ENCODE measurements around the gene FAM174B. TPM values are rescaled to one million over a fixed set of nuclear protein-coding genes. Genes with fewer than 3 reads are reported as not detected.

The FAM174B gene
- total and polyA plus RNA-seq, 5 donors from 2014 or later, result 4.1 to 15.1 (median 11.3) TPM

DNA sequence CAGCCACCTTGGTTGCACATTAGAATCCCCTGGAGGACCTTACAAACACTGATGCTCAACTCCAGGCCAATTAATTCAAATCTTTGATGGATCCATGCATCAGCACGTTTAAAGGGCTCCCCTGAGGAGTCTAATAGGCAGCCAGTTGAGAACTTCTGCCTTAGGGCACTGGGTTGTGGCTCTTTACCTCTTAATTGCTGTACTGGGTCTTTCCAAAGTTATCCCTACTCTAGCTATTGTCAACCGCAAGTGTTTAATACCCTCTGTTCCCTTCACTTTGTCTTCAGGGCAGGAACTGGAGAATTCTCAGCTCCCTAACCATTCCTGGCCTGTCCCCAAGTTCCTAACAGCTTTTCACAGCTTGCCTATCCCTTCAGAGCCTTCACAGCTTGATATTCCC lies 15.0 kb upstream of the FAM174B start:
- Histone ChIP-seq H3K4me3 (ENCODE audit: low read depth, low read length) (no peak overlapping the region), H3K27me3 (ENCODE audit: control insufficient read depth, insufficient read depth, low read length) (no peaks in the 10 kb centered on the region), H3K27ac (ENCODE audit: insufficient read depth, low read length, poor library complexity, severe bottlenecking) (no peak overlapping the region), H3K36me3 (ENCODE audit: control insufficient read depth, insufficient read depth, low read length) (no peaks in the 10 kb centered on the region), H3K4me1 (ENCODE audit: control insufficient read depth, insufficient read depth, low read length, poor library complexity, severe bottlenecking) (no peaks in the 10 kb centered on the region), H3K9me3 (ENCODE audit: control insufficient read depth in 2 of 2, low read length in 2 of 2) (no peaks in the 10 kb centered on the region)
- Mint-ChIP-seq H3K27me3 (peaks cover 5% of the 10 kb centered on the region), H3K4me3 (no peak overlapping the region), H3K36me3 (no peaks in the 10 kb centered on the region), H3K9me3 (peaks cover 0 to 3% (median 0%) of the 10 kb centered on the region in 7 donors), H3K4me1 (no peaks in the 10 kb centered on the region), H3K27ac (no peak overlapping the region)
- DNase-seq, result no peak
- no peak for ATAC-seq (ENCODE audit: low read depth in 2 of 2)

DNA sequence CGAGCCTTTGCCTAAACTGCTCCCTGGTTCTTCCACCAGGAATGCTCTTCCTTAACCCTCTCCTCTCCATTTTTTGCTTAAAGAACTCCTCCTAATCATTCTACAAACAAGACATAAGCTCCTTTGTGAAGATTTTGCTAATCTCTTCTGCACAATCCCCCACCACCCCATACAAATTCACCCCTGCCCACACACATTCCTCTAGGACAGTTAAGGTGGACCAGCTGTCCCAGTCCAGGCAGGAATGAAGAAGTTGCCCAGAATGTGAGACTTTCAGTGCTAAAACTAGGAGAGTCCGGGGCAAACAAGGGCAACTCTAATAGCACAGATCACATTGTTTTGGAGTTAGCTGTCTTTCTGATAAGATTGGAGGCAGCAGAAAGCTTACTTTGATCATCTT lies 13.9 kb upstream of the FAM174B start:
- H3K4me1 ChIP-seq (ENCODE audit: control insufficient read depth, insufficient read depth, low read length, poor library complexity, severe bottlenecking), result no peaks in the 10 kb centered on the region
- H3K4me3 Mint-ChIP-seq, result no peak overlapping the region
- no peak overlapping the region for H3K27ac Mint-ChIP-seq
- H3K27me3 ChIP-seq (ENCODE audit: control insufficient read depth, insufficient read depth, low read length), result no peaks in the 10 kb centered on the region
- H3K36me3 ChIP-seq (ENCODE audit: control insufficient read depth, insufficient read depth, low read length), result no peaks in the 10 kb centered on the region
- no peak overlapping the region for H3K4me3 ChIP-seq (ENCODE audit: low read depth, low read length)
- no peak for ATAC-seq (ENCODE audit: low read depth in 2 of 2)
- H3K36me3 Mint-ChIP-seq, result no peaks in the 10 kb centered on the region
- H3K9me3 ChIP-seq (ENCODE audit: control insufficient read depth in 2 of 2, low read length in 2 of 2), result no peaks in the 10 kb centered on the region
- no peak for DNase-seq
- no peak overlapping the region for H3K27ac ChIP-seq (ENCODE audit: insufficient read depth, low read length, poor library complexity, severe bottlenecking)
- peaks cover 0 to 1% (median 0%) of the 10 kb centered on the region in 7 donors for H3K9me3 Mint-ChIP-seq
- H3K4me1 Mint-ChIP-seq, result no peaks in the 10 kb centered on the region
- H3K27me3 Mint-ChIP-seq, result peaks cover 5% of the 10 kb centered on the region

- no peaks in the 10 kb centered on the region for H3K4me1 Mint-ChIP-seq
- ATAC-seq (ENCODE audit: low read depth in 2 of 2), result no peak
- H3K27ac Mint-ChIP-seq, result no peak overlapping the region
- H3K27me3 Mint-ChIP-seq, result peaks cover 5% of the 10 kb centered on the region
- DNase-seq, result no peak
- H3K4me3 ChIP-seq (ENCODE audit: low read depth, low read length), result no peak overlapping the region
- H3K36me3 Mint-ChIP-seq, result no peaks in the 10 kb centered on the region
- H3K36me3 ChIP-seq (ENCODE audit: control insufficient read depth, insufficient read depth, low read length), result no peaks in the 10 kb centered on the region
- no peak overlapping the region for H3K4me3 Mint-ChIP-seq
- H3K9me3 ChIP-seq (ENCODE audit: control insufficient read depth in 2 of 2, low read length in 2 of 2), result no peaks in the 10 kb centered on the region
- no peaks in the 10 kb centered on the region for H3K27me3 ChIP-seq (ENCODE audit: control insufficient read depth, insufficient read depth, low read length)
- peaks cover 0 to 2% (median 0%) of the 10 kb centered on the region in 7 donors for H3K9me3 Mint-ChIP-seq
- H3K4me1 ChIP-seq (ENCODE audit: control insufficient read depth, insufficient read depth, low read length, poor library complexity, severe bottlenecking), result no peaks in the 10 kb centered on the region
- H3K27ac ChIP-seq (ENCODE audit: insufficient read depth, low read length, poor library complexity, severe bottlenecking), result no peak overlapping the region
Measured at GRCh38 chr15:92668620-92669019, 13.0 kb upstream of the FAM174B start.

GRCh38 chr15:92667970-92668485 lies 12.5 kb upstream of the FAM174B start:
- peaks cover 5% of the 10 kb centered on the region for H3K27me3 Mint-ChIP-seq
- no peak overlapping the region for H3K27ac Mint-ChIP-seq
- DNase-seq (no peak), ATAC-seq (ENCODE audit: low read depth in 2 of 2) (no peak)
- H3K9me3 Mint-ChIP-seq, result peaks cover 0 to 2% (median 0%) of the 10 kb centered on the region in 7 donors
- H3K4me3 Mint-ChIP-seq, result no peak overlapping the region
- no peaks in the 10 kb centered on the region for H3K9me3 ChIP-seq (ENCODE audit: control insufficient read depth in 2 of 2, low read length in 2 of 2)
- no peaks in the 10 kb centered on the region for H3K36me3 Mint-ChIP-seq
- H3K4me3 ChIP-seq (ENCODE audit: low read depth, low read length), result no peak overlapping the region
- no peaks in the 10 kb centered on the region for H3K36me3 ChIP-seq (ENCODE audit: control insufficient read depth, insufficient read depth, low read length)
- no peaks in the 10 kb centered on the region for H3K4me1 Mint-ChIP-seq
- peaks cover 3% of the 10 kb centered on the region for H3K27me3 ChIP-seq (ENCODE audit: control insufficient read depth, insufficient read depth, low read length)
- no peak overlapping the region for H3K27ac ChIP-seq (ENCODE audit: insufficient read depth, low read length, poor library complexity, severe bottlenecking)
- H3K4me1 ChIP-seq (ENCODE audit: control insufficient read depth, insufficient read depth, low read length, poor library complexity, severe bottlenecking), result no peaks in the 10 kb centered on the region

DNA sequence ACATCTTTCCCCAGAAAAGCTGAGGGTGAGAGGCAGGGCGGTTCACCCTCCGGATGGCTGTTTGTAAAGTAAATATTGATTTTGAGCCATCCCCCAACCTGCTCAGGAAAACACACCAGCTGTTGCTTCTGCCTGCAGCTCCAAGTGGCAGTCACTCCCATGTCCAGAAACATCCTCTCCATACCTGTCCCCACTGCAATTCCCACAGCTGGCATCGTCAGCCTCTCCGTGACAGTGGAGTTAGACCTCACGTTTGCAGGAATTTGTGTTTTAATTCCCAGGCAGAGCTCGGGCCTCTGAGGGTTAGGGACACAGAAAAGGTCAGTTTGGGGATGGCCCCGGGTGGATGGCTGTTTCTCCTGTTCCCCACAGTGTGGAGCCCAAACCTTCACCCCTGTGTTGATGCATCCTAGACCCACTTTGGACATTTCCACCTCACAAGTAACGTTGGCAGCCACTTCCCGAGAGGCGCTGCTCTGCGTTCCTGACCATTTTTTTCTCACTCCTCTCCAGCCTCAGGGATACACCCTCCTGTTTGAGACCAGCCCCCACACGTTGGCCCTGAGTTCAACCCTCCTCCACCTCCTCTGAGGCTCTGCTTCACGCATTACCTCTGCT lies 11.8 kb upstream of the FAM174B start:
- H3K27me3 ChIP-seq (ENCODE audit: control insufficient read depth, insufficient read depth, low read length), result peaks cover 3% of the 10 kb centered on the region

DNA sequence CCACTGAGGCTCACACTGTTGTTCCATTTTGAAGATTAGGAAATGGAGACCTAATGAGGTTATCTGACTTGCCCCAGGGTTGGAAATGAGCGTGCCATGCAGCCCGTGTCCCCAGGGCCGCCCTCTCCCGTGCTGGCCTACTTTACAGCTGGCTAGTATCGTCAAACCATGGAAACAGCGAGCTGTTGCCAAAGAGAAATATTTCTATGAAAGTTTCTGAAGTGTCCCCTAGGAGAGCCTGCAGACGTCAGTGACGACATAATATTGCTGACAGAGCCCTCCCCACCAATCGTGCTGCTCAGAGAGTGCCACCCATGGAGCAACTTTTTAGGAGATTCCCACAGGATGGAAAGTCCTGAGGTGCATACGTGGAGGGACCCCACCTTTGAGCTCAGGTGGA lies 11.2 kb upstream of the FAM174B start:
- Mint-ChIP-seq H3K36me3 (no peaks in the 10 kb centered on the region), H3K27me3 (peaks cover 5% of the 10 kb centered on the region), H3K4me3 (no peak overlapping the region), H3K27ac (no peak overlapping the region), H3K9me3 (peaks cover 0 to 2% (median 0%) of the 10 kb centered on the region in 7 donors), H3K4me1 (no peaks in the 10 kb centered on the region)
- no peak overlapping the region for H3K4me3 ChIP-seq (ENCODE audit: low read depth, low read length)
- peaks cover 3% of the 10 kb centered on the region for H3K27me3 ChIP-seq (ENCODE audit: control insufficient read depth, insufficient read depth, low read length)
- ATAC-seq (ENCODE audit: low read depth in 2 of 2) (no peak), DNase-seq (no peak)
- H3K4me1 ChIP-seq (ENCODE audit: control insufficient read depth, insufficient read depth, low read length, poor library complexity, severe bottlenecking), result no peaks in the 10 kb centered on the region
- no peaks in the 10 kb centered on the region for H3K9me3 ChIP-seq (ENCODE audit: control insufficient read depth in 2 of 2, low read length in 2 of 2)
- H3K36me3 ChIP-seq (ENCODE audit: control insufficient read depth, insufficient read depth, low read length), result no peaks in the 10 kb centered on the region
- H3K27ac ChIP-seq (ENCODE audit: insufficient read depth, low read length, poor library complexity, severe bottlenecking), result no peak overlapping the region

More for the DNA sequence above, 11.8 kb upstream of the FAM174B start:
- no peak for DNase-seq
- H3K36me3 ChIP-seq (ENCODE audit: control insufficient read depth, insufficient read depth, low read length), result no peaks in the 10 kb centered on the region
- H3K4me1 Mint-ChIP-seq, result no peaks in the 10 kb centered on the region
- no peaks in the 10 kb centered on the region for H3K4me1 ChIP-seq (ENCODE audit: control insufficient read depth, insufficient read depth, low read length, poor library complexity, severe bottlenecking)
- no peak overlapping the region for H3K4me3 ChIP-seq (ENCODE audit: low read depth, low read length)
- peaks cover 0 to 2% (median 0%) of the 10 kb centered on the region in 7 donors for H3K9me3 Mint-ChIP-seq
- ATAC-seq (ENCODE audit: low read depth in 2 of 2), result no peak
- peaks cover 5% of the 10 kb centered on the region for H3K27me3 Mint-ChIP-seq
- H3K36me3 Mint-ChIP-seq, result no peaks in the 10 kb centered on the region
- H3K27ac Mint-ChIP-seq, result no peak overlapping the region
- no peak overlapping the region for H3K4me3 Mint-ChIP-seq
- no peak overlapping the region for H3K27ac ChIP-seq (ENCODE audit: insufficient read depth, low read length, poor library complexity, severe bottlenecking)
- no peaks in the 10 kb centered on the region for H3K9me3 ChIP-seq (ENCODE audit: control insufficient read depth in 2 of 2, low read length in 2 of 2)

DNA sequence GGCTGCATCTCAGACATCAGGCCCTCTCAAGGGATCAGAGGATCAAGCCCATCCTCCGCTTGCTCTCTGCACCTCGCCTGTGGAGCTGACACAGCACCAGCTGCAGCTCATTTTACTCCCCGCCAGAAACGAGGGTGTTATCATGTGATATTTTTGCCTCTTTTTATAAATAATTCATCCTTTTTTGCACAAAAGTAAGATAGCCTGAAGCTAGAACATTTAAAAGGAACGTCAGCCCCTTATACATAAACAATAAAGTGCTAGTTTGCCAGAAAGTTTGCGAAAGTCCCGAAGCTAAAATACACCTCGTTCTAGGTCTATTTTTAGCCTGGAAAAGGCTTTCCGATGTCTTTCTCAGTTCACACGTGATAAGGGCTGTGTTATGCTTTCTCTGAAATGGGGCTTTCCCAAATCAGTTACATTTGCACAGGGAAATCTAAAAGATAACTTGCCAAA lies 9.6 kb upstream of the FAM174B start:
- no peaks in the 10 kb centered on the region for H3K4me1 Mint-ChIP-seq

More for the DNA sequence above, 9.6 kb upstream of the FAM174B start:
- no peak overlapping the region for H3K27ac Mint-ChIP-seq
- Histone ChIP-seq H3K27ac (ENCODE audit: insufficient read depth, low read length, poor library complexity, severe bottlenecking) (no peak overlapping the region), H3K4me1 (ENCODE audit: control insufficient read depth, insufficient read depth, low read length, poor library complexity, severe bottlenecking) (no peaks in the 10 kb centered on the region), H3K27me3 (ENCODE audit: control insufficient read depth, insufficient read depth, low read length) (peaks cover 3% of the 10 kb centered on the region), H3K36me3 (ENCODE audit: control insufficient read depth, insufficient read depth, low read length) (no peaks in the 10 kb centered on the region), H3K9me3 (ENCODE audit: control insufficient read depth in 2 of 2, low read length in 2 of 2) (no peaks in the 10 kb centered on the region), H3K4me3 (ENCODE audit: low read depth, low read length) (no peak overlapping the region)
- no peak for DNase-seq
- H3K27me3 Mint-ChIP-seq, result peaks cover 9% of the 10 kb centered on the region
- H3K36me3 Mint-ChIP-seq, result no peaks in the 10 kb centered on the region
- peaks cover 0 to 2% (median 0%) of the 10 kb centered on the region in 7 donors for H3K9me3 Mint-ChIP-seq
- no peak overlapping the region for H3K4me3 Mint-ChIP-seq
- no peak for ATAC-seq (ENCODE audit: low read depth in 2 of 2)

Measured in CD4-positive, CD25-positive, alpha-beta regulatory T cell (primary cell).